Common myeloid progenitor, CD34-positive (primary cell): ENCODE results near the gene OR5M3.

Experiments
- CTCF ChIA-PET: fragments of 350-600 bp; sonication (Branson Sonifier 250); formaldehyde crosslinking; loops from one replicate; lab custom pipeline; 2021; ENCODE audit warnings: antibody characterized with exemption; lab: Charles Lee
- POLR2A ChIA-PET: fragments of 350-600 bp; sonication (Branson Sonifier 250); formaldehyde crosslinking; loops from one replicate; lab custom pipeline; 2021; ENCODE audit warnings: antibody characterized with exemption; lab: Charles Lee
- DNase-seq, 3 donors: peaks; one replicate each; pipeline versions ENCODE4 v3.0.0 to v3.0.0-alpha.2; 2013
- H3K27ac ChIP-seq, 2 experiments: 1 replicate in 1 of 2; 2 replicates in 1 of 2; pipeline ENCODE4 v1.7.0; 2013; ENCODE audit warnings: inconsistent platforms in 2 of 2, low read length in 2 of 2, mild to moderate bottlenecking in 2 of 2, low read depth in 1 of 2, moderate library complexity in 1 of 2; ENCODE audit not compliant: severe bottlenecking in 2 of 2, insufficient read depth in 1 of 2, poor library complexity in 1 of 2
- H3K27me3 ChIP-seq, 5 experiments: replicated peaks in 2 of 5; 1 replicate in 3 of 5; 2 replicates in 2 of 5; pipeline versions ENCODE4 v1.6.1 to v1.7.0; 2013; ENCODE audit warnings: low read length in 4 of 5, mild to moderate bottlenecking in 2 of 5, moderate library complexity in 2 of 5, inconsistent platforms in 1 of 5; ENCODE audit not compliant: insufficient read depth in 5 of 5, control insufficient read depth in 4 of 5
- H3K36me3 ChIP-seq, 4 experiments: 1 replicate in 2 of 4; 2 replicates in 2 of 4; pipeline versions ENCODE4 v1.6.1 to v1.7.0; 2013; ENCODE audit warnings: low read length in 3 of 4, control low read depth in 1 of 4, mild to moderate bottlenecking in 1 of 4; ENCODE audit not compliant: control insufficient read depth in 4 of 4, insufficient read depth in 4 of 4
- H3K4me1 ChIP-seq, 4 experiments: 1 replicate in 3 of 4; 2 replicates in 1 of 4; pipeline versions ENCODE4 v1.6.1 to v1.7.1; 2013; ENCODE audit warnings: low read length in 3 of 4, mild to moderate bottlenecking in 3 of 4, control low read depth in 1 of 4, inconsistent platforms in 1 of 4, moderate library complexity in 1 of 4; ENCODE audit not compliant: control insufficient read depth in 4 of 4, insufficient read depth in 4 of 4; ENCODE audit errors: control extremely low read depth in 1 of 4
- H3K4me3 ChIP-seq, 7 experiments: 1 replicate in 4 of 7; 2 replicates in 3 of 7; pipeline versions ENCODE4 v1.5.1 to v1.7.0; 2013; ENCODE audit warnings: mild to moderate bottlenecking in 7 of 7, low read length in 6 of 7, moderate library complexity in 6 of 7, inconsistent platforms in 2 of 7, low read depth in 2 of 7, control low read depth in 1 of 7; ENCODE audit not compliant: insufficient read depth in 4 of 7, control insufficient read depth in 1 of 7; ENCODE audit errors: extremely low read depth in 1 of 7
- H3K9me3 ChIP-seq, 5 experiments: 1 replicate in 4 of 5; 2 replicates in 1 of 5; pipeline versions ENCODE4 v1.6.1 to v1.7.1; 2013; ENCODE audit warnings: low read length in 4 of 5, mild to moderate bottlenecking in 2 of 5, inconsistent platforms in 1 of 5, low read depth in 1 of 5, moderate library complexity in 1 of 5; ENCODE audit not compliant: control insufficient read depth in 4 of 5, insufficient read depth in 2 of 5; ENCODE audit errors: control extremely low read depth in 1 of 5
- WGBS: methylation state at CpG from one replicate; pipeline ENCODE4 v1.1.5; 2013; ENCODE audit not compliant: insufficient coverage; 5-methylcytosine and 5-hydroxymethylcytosine counted together

The OR5M3 gene

GRCh38 chr11:56486801-56487200 is 13.6 kb upstream of the OR5M3 start:
- H3K9me3 ChIP-seq: no peaks in the 10 kb centered on the region
- WGBS: 100% methylated on average over 1 of the region's 3 CpGs
- H3K27ac ChIP-seq: no peak overlapping the region
- no peaks in the 10 kb centered on the region for H3K4me1 ChIP-seq
- no peak for DNase-seq
- no peaks in the 10 kb centered on the region for H3K27me3 ChIP-seq
- no peaks in the 10 kb centered on the region for H3K36me3 ChIP-seq
- no peak overlapping the region for H3K4me3 ChIP-seq
- ChIA-PET CTCF (no interaction called here), POLR2A (no interaction called here)

GRCh38 chr11:56474729-56475235 is 1.6 kb upstream of the OR5M3 start:
- ChIA-PET POLR2A (no interaction called here), CTCF (no interaction called here)
- H3K4me1 ChIP-seq: no peaks in the 10 kb centered on the region
- no peaks in the 10 kb centered on the region for H3K27me3 ChIP-seq
- no peak overlapping the region for H3K27ac ChIP-seq
- WGBS: no CpG with 5 or more reads among the region's 1 CpG
- H3K4me3 ChIP-seq: no peak overlapping the region
- DNase-seq: no peak
- H3K9me3 ChIP-seq: no peaks in the 10 kb centered on the region
- no peaks in the 10 kb centered on the region for H3K36me3 ChIP-seq

GRCh38 chr11:56457076-56457475 is 16.1 kb downstream of the OR5M3 start:
- no peak for DNase-seq
- ChIA-PET POLR2A (no interaction called here), CTCF (no interaction called here)
- H3K9me3 ChIP-seq: no peaks in the 10 kb centered on the region
- H3K27ac ChIP-seq: no peak overlapping the region
- H3K36me3 ChIP-seq: no peaks in the 10 kb centered on the region
- H3K4me1 ChIP-seq: no peaks in the 10 kb centered on the region
- no CpG with 5 or more reads among the region's 1 CpG for WGBS
- no peak overlapping the region for H3K4me3 ChIP-seq
- H3K27me3 ChIP-seq: no peaks in the 10 kb centered on the region

GRCh38 chr11:56453521-56453920 is 19.6 kb downstream of the OR5M3 start:
- POLR2A ChIA-PET: no interaction called here
- no peak overlapping the region for H3K4me3 ChIP-seq
- no peaks in the 10 kb centered on the region for H3K36me3 ChIP-seq
- no peak for DNase-seq
- CTCF ChIA-PET: no interaction called here
- H3K27ac ChIP-seq: no peak overlapping the region
- H3K27me3 ChIP-seq: no peaks in the 10 kb centered on the region
- H3K4me1 ChIP-seq: no peaks in the 10 kb centered on the region
- H3K9me3 ChIP-seq: no peaks in the 10 kb centered on the region
- WGBS: 87% methylated on average over 4 of the region's 4 CpGs
